Medulla oblongata (tissue), 1 donor: ENCODE measurements around the gene S100A12.

ENCODE experiments used
- DNase-seq: peaks from one replicate; pipeline ENCODE4 v3.0.0-alpha.2; 2015; ENCODE audit errors: extremely low spot score

The S100A12 gene

GRCh38 chr1:153368495-153368894 lies 6.9 kb downstream of the S100A12 start:
- no peak for DNase-seq

- DNase-seq: no peak
Measured at GRCh38 chr1:153367090-153367489, 8.3 kb downstream of the S100A12 start.

DNA sequence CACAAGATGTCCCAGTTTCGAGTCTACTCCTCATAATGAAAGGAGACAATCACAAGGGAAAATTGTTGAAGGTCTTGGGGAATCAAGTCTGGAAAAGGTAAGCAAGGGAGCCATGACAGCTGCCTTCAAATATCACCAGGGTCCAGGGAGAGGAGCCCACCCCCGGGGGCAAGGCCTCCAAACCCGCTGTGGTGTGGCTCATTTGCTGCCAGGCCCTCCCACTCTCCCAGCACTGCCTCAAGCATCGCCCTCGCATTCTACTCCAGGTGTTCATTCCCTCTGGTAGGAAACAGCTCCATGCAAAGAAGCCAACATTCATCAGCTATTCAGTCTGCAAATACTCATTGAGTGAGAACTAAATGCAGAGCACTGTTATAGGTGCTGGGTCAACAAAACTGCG lies 9.2 kb downstream of the S100A12 start:
- no peak for DNase-seq

GRCh38 chr1:153365696-153366095 lies 9.7 kb downstream of the S100A12 start:
- DNase-seq: no peak

- DNase-seq: no peak
Measured at GRCh38 chr1:153364766-153365666, 10.4 kb downstream of the S100A12 start.

DNA sequence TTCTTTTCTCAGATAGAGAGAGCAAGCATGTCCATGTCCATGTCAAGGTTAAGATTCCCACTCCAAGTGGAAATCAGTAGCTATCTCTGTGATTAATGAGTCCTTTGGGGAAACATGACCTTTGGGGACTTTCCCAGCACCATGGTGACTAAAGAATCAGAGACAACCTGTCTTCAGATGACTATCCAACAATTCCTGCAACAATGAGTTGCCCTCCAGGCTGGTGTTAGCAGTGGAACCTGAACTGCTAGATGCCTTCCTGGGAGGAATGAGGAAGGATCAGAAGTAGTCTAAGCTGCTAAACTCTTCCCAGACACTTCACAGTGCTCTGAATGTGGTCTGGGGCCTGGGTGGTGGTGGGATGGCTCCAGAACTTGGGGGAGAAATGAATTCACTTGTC lies 11.3 kb downstream of the S100A12 start:
- DNase-seq: no peak

DNA sequence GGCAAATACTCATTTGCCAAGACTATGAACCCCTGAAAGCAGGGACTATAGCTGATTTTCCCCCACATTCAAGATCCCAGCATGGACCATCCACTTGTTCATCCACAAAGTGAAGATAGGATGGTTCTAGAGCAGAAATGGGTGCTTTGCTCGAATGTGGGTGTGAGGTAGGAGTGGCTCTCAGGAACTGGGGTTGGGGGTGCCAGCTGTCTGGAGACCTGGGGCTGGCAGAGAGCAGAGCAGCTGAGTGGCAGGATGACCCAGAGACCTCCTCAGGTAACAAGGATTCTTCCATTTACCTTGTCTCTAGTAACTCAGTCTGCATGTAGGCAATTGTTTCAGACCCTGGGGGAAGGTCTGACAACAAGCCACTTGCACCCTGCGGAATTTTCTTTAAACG lies 11.8 kb downstream of the S100A12 start:
- no peak for DNase-seq

DNA sequence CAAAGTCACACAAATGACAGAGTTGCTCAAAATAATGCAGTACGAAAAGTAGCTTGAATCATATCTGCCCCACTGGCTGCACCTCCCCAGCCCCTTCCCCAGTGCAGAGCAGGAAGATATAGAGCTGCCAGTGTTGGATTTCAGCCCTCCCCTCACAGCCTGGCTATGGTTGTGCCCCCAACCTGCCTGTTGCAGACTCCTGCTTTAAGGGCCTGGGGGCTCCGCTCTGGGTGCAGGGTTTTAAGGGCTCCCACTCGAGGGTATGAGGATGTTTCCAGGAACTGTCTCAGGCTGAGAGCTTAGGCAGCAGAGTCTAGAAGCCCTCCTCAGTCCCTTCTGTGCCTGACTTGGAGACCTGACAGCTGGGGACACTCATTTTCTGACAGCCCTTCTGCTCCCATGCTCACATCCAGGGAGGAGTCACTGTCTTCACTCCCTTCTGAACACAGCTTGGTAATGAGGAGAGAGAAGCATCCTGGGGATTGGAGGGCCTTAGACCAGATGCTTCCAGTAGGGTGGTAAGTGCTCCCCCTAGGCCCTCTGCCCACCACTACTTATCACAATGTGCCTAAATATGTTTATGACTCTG lies 13.1 kb downstream of the S100A12 start:
- DNase-seq: no peak

GRCh38 chr1:153361480-153362109 lies 13.8 kb downstream of the S100A12 start:
- no peak for DNase-seq

DNA sequence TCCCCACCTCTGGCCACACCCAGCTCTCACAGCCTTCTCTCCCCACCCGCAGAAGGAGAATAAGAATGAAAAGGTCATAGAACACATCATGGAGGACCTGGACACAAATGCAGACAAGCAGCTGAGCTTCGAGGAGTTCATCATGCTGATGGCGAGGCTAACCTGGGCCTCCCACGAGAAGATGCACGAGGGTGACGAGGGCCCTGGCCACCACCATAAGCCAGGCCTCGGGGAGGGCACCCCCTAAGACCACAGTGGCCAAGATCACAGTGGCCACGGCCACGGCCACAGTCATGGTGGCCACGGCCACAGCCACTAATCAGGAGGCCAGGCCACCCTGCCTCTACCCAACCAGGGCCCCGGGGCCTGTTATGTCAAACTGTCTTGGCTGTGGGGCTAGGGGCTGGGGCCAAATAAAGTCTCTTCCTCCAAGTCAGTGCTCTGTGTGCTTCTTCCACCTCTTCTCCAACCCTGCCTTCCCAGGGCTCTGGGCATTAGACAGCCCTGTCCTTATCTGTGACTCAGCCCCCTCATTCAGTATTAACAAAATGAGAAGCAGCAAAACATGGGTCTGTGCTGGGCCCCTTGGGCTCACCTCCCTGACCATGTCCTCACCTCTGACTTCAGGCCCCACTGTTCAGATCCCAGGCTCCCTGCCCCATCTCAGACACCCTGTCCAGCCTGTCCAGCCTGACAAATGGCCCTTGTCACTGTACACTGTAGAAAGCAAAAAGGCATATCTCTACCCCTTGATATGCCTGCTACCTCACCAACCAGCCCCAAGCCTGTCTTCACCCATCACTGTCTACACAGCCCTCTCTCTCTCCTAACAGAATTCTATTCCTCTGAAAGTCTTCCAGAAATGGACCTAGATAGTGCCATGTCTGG lies 14.6 kb downstream of the S100A12 start:
- no peak for DNase-seq

DNA sequence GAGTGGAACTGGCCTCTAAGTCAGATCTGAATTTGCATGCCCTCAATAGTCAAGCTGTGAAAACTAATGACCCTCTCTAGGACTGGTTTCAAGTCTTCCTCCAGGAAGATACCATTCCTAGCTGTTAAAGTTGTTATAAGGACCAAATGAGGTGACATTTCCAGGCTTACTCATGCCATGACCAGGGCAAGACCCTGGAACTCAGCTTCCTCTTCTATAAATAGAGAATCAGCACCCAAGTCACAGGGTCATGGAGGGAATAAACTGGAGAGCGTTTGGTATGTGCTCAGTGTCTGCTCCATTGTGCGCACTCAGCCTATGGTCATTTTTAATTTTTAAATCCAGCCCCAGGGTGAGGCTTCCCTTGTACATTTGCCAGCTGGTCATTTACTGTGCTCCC lies 15.2 kb downstream of the S100A12 start:
- peak; percentile 7 for DNase-seq

GRCh38 chr1:153359241-153359640 lies 16.2 kb downstream of the S100A12 start:
- DNase-seq: no peak

DNA sequence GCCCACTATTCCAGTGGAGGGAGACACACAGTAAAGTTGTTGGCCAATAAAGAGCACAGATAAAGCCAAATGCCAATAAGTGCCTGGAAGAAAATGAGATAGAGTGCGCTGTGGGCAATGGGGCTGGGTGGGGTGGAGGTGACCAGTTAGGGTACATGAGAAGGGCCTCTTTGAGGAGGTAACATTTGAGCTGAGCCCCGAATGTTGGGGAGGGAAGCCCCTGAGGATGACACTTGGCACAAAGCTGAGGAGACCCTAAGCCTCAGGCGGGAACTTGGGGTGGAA lies 16.8 kb downstream of the S100A12 start:
- DNase-seq: no peak

DNA sequence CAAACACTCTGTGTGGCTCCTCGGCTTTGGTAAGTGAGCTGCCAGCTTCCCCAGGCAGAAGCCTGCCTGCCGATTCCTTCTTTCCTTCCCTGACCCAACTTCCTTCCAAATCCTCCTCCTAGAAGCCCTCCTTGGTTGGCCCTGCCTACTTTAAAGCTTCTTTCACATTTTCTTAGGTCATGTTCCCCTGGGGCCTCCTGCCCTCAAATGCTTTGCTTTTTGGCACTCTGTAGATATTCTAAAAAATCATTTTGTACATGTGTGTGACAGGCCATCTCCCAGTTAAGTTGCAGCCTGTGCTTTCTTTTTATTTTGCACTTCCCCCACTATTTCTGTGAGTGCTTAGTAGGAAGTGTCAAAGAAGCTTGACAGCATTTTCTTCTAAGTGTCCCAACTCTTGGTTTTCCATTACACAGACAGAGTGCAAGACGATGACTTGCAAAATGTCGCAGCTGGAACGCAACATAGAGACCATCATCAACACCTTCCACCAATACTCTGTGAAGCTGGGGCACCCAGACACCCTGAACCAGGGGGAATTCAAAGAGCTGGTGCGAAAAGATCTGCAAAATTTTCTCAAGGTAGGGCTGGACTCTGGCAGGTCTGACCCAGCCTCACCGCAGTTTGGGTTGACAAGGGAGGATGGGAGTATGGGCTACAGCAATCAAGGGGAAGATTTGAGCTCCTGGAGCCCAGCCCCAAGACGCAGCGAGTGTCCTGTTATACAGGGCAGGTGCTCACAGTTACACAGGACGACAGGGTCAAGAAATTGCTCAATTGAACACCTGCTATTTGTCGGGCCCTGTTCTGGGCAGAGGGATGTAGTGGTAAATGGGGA lies 17.3 kb downstream of the S100A12 start, which contains the start of gene S100A9:
Gene S100A9, plus strand, starts transcription at position 2 of the 838 bp plus-strand sequence. Its CDS starts 430 bp downstream, at position 432.
- DNase-seq: no peak

DNA sequence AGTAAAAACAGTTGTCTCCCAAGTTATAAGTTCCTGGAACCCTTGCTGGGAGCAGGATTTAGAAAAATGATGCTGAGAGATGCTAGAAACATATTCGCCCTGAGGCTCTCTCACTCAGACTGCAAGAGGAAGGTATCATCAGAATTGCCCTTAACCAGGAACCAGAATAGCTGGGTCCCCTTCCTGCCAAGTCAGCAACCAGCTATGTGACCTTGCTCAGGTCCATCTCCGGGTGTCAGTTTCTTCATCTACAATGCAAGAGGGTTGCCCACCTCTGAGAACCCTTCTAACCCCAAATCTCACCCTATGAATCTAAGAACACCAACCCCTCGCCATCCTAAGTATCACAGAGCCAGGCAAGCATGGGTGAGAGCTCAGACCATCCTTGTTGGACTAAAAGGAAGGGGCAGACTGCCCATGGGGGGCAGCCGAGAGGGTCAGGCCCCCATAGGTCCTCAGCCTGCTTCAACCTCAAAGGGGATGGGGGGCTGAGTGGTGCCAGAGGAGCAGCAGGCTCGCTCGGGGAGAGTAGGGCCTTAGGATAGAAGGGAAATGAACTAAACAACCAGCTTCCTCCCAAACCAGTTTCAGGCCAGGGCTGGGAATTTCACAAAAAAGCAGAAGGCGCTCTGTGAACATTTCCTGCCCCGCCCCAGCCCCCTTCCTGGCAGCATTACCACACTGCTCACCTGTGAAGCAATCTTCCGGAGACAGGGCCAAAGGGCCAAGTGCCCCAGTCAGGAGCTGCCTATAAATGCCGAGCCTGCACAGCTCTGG lies 18.2 kb downstream of the S100A12 start:
- no peak for DNase-seq

DNA sequence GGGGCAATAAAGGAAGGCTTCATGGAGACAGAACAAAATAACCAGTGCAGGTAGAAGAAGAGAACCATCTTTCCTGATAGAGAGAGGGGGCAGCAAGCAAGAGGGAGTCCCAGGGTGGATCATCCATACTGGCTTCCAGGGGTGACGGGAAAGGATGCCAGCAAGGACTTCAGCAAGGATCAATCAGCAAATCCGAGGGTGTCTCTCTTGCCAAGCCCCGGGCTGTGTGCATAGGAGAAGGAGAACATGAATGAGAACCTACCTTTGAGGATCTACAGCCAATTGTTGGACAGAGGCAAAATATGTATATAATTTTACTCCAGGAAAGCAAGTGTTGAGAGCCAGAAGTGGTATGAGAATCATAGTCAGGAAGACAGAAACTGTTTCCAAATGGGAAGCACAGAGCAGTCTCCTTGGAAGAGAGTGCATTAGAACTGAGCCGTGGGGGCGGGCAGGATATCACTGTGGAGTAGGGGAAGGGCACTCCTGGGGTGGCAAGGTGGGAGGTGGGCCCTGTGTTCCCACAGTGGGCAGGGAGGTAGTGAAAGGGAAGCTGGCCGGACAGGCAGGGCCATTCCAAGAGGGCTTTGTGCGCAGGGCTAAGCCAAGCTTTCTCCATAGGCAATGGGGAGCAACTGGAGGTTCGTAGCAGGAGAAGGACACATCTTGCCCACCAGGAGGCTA lies 18.9 kb downstream of the S100A12 start:
- DNase-seq: no peak

GRCh38 chr1:153355445-153356071 lies 19.9 kb downstream of the S100A12 start:
- DNase-seq: no peak

DNA sequence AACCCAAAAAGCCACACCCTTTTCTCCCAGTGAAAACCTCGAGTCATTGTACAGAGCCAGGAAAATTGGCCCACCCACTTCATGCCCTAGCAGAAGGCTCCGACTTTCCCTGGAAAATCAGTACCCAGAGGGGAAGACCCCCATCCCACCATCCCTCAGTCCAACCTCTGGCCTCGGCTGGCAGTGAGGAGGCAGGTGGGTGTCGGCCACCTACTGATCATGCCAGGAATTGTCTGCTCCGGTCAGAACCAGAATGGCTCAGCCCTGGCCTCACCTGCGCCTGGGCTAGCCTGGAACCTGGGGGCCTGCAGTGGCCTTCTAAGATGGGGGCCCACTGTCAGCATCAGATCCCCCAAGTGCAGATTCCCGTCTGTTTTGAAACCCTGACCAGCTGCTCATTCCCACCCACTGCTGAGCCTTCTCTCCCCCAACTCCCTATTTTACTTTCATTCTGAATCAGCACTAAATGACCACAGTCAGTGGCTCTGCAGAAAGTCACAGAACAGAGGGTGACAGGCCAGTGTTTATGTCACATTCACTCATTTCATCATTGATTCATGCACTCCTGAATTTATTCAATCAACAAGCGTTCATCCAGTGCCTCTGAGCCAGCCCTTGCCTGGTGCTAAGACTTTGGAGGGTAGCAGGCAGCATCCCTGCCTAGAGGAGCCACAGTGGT lies 20.8 kb downstream of the S100A12 start:
- no peak for DNase-seq
